Measurements from ENCODE around the gene EIF3A. TPM values are rescaled to one million over a fixed set of nuclear protein-coding genes. Genes with fewer than 3 reads are reported as not detected.
"Not testable (repeated sequence)": the region's sequence is repeated elsewhere in the genome, so short reads cannot be mapped to it uniquely, and the experiment has no call there.

EIF3A gene
- total RNA-seq, 2 donors from 2014 or later = 124 to 127 TPM

DNA sequence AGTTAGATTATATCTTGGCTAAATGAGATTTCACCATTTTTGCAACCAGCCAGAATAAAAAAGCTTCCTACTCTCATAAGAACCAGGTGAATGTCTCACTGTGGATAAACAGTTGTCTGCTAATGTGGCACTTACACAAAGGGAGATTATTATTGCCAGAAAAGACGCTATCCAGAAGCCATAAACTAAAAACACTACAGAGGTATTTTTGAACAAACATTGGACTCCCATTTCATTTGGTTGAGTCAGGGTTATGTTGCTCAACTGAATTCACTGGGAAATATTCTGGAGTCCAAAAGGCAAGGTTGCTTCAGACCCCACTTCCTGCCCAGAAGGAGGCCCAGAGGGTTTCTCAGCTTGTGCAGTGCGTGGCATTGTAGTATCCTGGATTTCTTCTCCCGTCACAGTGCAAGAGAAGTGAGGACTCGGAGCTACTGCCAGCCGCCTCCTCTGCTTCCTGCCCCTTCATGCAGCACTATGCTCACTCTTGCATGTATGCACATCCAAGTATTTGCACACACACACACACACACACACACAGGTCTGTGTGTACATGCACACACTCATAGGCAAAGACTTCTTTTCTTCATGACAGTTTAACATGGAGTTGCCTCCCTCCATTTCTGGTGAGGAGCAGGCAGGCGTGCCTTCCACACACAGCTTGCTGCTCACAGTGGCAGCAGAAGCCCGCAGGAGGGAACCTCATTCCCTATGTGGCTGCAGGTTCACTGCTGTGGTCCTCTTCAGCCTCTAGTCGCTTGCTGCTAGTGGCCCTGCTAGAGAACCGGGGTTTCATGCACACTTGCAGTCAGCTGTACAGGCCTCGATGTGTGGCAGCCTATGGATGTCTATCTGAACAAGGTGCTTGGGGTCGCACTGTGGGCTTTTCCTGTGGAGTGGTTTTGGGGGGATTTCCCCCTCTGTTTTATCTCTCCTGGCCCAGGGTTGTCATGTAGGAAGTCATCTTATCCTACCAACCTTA, 33.4 kb upstream of the EIF3A start:
- Histone ChIP-seq H3K27me3 (no peaks in the 10 kb centered on the region), H3K36me3 (peaks cover 3% of the 10 kb centered on the region), H3K4me3 (no peak overlapping the region), H3K4me1 (no peaks in the 10 kb centered on the region), H3K9me3 (no peaks in the 10 kb centered on the region), H3K27ac (no peak overlapping the region), H3K9ac (ENCODE audit: low read depth in 2 of 2, low read length in 2 of 2) (no peak overlapping the region)
- no peak for DNase-seq
- intact Hi-C loops (cut with DNase I) = loop anchor here (10.0 kb wide), 1 partner anchor 49 kb away; no protein-coding TSS in a partner anchor
- TF ChIP-seq, protein P1, sequence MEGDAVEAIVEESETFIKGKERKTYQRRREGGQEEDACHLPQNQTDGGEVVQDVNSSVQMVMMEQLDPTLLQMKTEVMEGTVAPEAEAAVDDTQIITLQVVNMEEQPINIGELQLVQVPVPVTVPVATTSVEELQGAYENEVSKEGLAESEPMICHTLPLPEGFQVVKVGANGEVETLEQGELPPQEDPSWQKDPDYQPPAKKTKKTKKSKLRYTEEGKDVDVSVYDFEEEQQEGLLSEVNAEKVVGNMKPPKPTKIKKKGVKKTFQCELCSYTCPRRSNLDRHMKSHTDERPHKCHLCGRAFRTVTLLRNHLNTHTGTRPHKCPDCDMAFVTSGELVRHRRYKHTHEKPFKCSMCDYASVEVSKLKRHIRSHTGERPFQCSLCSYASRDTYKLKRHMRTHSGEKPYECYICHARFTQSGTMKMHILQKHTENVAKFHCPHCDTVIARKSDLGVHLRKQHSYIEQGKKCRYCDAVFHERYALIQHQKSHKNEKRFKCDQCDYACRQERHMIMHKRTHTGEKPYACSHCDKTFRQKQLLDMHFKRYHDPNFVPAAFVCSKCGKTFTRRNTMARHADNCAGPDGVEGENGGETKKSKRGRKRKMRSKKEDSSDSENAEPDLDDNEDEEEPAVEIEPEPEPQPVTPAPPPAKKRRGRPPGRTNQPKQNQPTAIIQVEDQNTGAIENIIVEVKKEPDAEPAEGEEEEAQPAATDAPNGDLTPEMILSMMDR (IDR thresholded peaks at IDR 0.05) = no peak

DNA sequence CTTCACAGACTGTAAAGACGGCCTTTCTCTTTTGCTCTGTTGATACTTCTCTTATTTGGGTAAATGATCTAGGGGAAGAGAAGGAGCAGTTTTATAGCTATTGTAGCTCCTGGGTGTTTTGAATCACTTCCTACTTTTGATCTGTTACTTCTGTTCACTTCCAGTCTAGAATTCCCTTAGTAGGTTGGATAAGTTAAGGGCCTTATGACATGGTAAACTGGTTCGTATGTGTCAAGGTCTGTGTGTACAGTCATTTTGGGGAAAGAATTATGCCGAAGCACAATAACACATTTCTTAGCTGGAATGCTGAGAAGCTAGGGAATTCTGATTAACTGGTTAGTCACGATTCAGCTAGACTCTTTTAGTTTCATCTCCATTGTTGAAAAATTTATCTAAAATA, 31.4 kb upstream of the EIF3A start:
- no peak for DNase-seq
- Histone ChIP-seq H3K27me3 (no peaks in the 10 kb centered on the region), H3K36me3 (peaks cover 3% of the 10 kb centered on the region), H3K4me1 (no peaks in the 10 kb centered on the region), H3K9ac (ENCODE audit: low read depth in 2 of 2, low read length in 2 of 2) (no peak overlapping the region), H3K9me3 (no peaks in the 10 kb centered on the region), H3K4me3 (no peak overlapping the region), H3K27ac (no peak overlapping the region)
- intact Hi-C loops (cut with DNase I) = loop anchor here (10.0 kb wide), 1 partner anchor 47 kb away; no protein-coding TSS in a partner anchor
- TF ChIP-seq, protein P1 (IDR thresholded peaks at IDR 0.05) = no peak

DNA sequence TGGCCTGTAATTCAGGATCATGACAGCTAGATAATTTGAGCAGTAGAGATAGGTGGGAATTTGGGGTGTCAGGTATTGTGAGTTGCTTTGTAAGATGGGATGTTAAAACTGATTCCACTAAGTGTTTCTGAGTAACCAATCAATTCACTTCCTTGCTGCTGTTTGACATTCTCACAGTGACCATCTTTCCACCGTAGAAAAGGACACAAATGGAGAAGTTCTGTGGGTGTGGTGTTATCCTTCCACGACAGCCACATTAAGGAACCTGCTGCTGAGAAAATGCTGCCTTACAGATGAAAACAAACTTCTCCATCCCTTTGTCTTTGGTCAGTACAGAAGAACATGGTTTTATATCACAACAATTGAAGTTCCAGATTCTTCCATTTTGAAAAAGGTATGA, 27.2 kb upstream of the EIF3A start:
- H3K9me3 ChIP-seq; H3K9ac ChIP-seq (ENCODE audit: low read depth in 2 of 2, low read length in 2 of 2); H3K27ac ChIP-seq; intact Hi-C loops (cut with DNase I); H3K4me1 ChIP-seq; DNase-seq; H3K4me3 ChIP-seq; H3K36me3 ChIP-seq; H3K27me3 ChIP-seq: not testable (repeated sequence)

DNA sequence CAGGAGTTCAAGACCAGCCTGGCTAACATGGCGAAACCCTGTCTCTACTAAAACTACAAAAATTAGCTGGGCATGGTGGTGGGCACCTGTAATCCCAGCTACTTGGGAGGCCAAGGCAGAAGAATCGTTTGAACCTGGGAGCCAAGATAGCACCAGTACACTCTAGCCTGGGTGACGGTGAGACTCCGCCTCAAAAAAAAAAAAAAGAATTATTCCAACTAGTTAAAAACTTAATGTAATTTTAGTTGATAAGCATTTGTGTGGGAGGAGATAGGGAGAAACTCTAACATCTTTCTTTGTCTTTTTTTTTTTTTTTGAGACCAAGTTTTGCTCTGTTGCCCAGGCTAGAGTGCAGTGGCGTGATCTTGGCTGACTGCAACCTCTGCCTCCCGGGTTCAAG, 26.5 kb upstream of the EIF3A start:
- H3K27me3 ChIP-seq; H3K27ac ChIP-seq; H3K4me3 ChIP-seq; H3K9me3 ChIP-seq; DNase-seq; H3K9ac ChIP-seq (ENCODE audit: low read depth in 2 of 2, low read length in 2 of 2); H3K4me1 ChIP-seq; H3K36me3 ChIP-seq; intact Hi-C loops (cut with DNase I): not testable (repeated sequence)

DNA sequence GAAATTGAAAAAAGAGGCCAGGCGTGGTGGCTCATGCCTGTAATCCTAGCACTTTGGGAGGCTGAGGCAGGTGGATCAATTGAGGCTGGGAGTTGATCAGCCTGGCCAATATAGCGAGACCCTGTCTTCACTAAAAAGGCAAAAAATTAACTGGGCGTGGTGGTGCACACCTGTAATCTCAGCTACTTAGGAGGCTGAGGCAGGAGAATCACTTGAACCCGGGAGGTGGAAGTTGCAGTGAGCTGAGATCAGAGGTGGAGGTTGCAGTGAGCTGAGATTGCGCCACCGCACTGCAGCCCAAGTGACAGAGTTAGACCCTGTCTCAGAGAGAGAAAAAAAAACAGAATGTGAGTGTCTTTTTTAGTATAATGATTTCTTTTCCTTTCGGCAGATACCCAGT, 25.3 kb upstream of the EIF3A start:
- H3K36me3 ChIP-seq; H3K4me3 ChIP-seq; DNase-seq; H3K27me3 ChIP-seq; H3K9ac ChIP-seq (ENCODE audit: low read depth in 2 of 2, low read length in 2 of 2); H3K9me3 ChIP-seq; H3K27ac ChIP-seq; H3K4me1 ChIP-seq; intact Hi-C loops (cut with DNase I): not testable (repeated sequence)

DNA sequence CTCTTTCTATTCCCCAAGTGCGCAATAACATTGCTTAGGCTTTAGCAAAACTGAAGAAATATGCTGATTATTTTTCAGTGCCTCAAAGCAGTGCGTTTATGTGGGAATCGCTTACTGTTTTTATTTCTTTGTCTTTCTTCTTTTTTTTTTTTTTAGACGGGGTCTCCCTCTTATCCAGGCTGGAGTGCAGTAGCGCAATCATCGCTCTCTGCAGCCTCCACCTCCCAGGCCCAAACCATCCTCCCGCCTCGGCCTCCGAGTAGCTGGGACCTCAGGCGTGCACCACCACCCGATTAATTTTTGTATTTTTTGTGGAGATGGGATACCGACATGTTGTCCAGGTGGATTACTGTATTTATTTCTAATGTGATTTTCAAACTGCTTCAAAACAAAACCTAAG, 24.5 kb upstream of the EIF3A start:
- Histone ChIP-seq H3K9me3 (no peaks in the 10 kb centered on the region), H3K27me3 (no peaks in the 10 kb centered on the region), H3K9ac (ENCODE audit: low read depth in 2 of 2, low read length in 2 of 2) (peak overlapping the region in 1 of 2 donors; percentile 67), H3K4me3 (peak overlapping the region; percentile 82), H3K36me3 (no peaks in the 10 kb centered on the region), H3K27ac (no peak overlapping the region), H3K4me1 (no peaks in the 10 kb centered on the region)
- TF ChIP-seq, protein P1 (IDR thresholded peaks at IDR 0.05) = no peak
- intact Hi-C loops (cut with DNase I) = no loop called here
- no peak for DNase-seq

DNA sequence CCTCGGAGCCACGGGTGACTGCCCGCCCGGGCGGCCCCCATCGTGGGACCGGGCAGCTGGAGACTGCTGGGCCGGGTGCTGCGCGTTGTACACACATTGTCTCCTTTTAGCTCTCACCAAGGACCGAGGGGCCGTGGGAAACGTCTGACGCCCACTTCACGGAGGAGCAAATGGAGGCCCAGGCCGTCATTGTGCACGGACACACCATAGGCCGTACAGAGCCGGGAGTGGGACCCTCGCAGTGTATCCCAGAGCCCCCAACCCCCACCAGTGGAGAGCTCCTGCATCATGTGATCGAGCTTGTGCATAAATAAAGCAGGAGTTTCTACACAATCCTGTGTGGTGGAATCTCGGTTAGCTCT, 24.0 kb upstream of the EIF3A start:
- H3K27me3 ChIP-seq = no peaks in the 10 kb centered on the region
- DNase-seq = peak; percentile 40
- no peaks in the 10 kb centered on the region for H3K9me3 ChIP-seq
- H3K4me1 ChIP-seq = no peaks in the 10 kb centered on the region
- intact Hi-C loops (cut with DNase I) = no loop called here
- no peaks in the 10 kb centered on the region for H3K36me3 ChIP-seq
- TF ChIP-seq, protein P1 (IDR thresholded peaks at IDR 0.05) = no peak
- no peak overlapping the region for H3K27ac ChIP-seq
- H3K9ac ChIP-seq (ENCODE audit: low read depth in 2 of 2, low read length in 2 of 2) = peak overlapping the region; percentile 67 to 87
- H3K4me3 ChIP-seq = peak overlapping the region; percentile 82

All from colonic mucosa (tissue), 4 donors.